Measurements from ENCODE around the gene EFCAB12.
A peak's percentile ranks its signal among the peaks of the same experiment; 100 is the strongest.

Gene EFCAB12

DNA sequence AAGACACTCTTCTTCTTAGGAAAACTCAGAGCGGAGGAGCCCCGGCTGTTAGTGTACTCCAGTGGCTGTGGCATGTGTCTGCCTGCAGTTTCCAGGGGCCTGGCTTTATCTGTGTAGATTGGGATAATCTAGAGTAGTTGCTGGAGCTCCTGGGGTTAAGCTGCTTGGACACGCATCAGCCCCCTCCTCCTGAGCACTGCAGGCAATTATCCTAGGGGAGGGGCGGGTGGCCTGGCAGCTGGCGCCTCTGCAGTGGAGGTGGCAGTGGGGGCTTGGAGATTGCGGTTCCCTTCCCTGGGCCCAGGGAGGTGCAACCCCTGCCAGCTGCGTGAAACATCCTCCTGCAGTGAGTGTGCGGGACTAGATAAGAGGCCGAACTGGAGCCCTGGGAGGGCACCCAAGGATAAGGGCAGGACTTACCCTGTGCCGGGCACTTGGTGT lies 68.2 kb downstream of the EFCAB12 start:
- no peak for DNase-seq (ENCODE audit: low read depth)
- no peak overlapping the region for H3K4me3 ChIP-seq (ENCODE audit: low read length)
- TF ChIP-seq, protein P1, sequence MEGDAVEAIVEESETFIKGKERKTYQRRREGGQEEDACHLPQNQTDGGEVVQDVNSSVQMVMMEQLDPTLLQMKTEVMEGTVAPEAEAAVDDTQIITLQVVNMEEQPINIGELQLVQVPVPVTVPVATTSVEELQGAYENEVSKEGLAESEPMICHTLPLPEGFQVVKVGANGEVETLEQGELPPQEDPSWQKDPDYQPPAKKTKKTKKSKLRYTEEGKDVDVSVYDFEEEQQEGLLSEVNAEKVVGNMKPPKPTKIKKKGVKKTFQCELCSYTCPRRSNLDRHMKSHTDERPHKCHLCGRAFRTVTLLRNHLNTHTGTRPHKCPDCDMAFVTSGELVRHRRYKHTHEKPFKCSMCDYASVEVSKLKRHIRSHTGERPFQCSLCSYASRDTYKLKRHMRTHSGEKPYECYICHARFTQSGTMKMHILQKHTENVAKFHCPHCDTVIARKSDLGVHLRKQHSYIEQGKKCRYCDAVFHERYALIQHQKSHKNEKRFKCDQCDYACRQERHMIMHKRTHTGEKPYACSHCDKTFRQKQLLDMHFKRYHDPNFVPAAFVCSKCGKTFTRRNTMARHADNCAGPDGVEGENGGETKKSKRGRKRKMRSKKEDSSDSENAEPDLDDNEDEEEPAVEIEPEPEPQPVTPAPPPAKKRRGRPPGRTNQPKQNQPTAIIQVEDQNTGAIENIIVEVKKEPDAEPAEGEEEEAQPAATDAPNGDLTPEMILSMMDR (IDR thresholded peaks at IDR 0.05; ENCODE audit: insufficient read depth, low read depth, low read length, missing control alignments): no peak

DNA sequence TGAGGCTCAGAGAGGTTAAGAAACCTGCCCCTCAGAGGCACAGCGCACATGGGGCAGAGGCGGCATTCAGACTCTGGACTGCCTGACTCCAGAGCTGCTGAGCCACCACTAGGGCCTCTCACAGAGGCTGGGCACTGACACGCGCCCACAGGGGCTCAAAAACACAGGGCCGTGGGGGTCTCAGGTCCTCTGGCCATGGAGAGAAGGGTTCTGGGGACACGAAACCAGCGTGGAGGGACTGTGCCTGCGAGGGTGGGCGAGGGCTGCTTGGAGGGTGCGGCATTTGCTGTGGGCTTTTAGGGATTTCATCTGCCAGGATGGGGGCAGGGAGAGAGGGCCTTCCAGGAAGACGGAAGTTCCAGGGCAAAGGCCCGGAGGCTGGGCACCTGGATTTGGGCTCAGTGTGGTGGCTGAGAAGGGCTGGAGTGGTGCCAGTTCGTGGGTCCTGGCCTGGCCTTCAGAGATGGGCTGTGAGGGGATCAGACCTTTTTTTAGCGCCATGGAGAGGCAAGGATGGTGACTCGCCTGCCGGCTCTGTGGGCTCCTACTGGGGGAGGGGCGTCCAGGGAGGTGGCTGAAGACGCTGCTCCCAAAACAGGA lies 69.6 kb downstream of the EFCAB12 start:
- H3K4me3 ChIP-seq (ENCODE audit: low read length): no peak overlapping the region
- TF ChIP-seq, protein P1 (IDR thresholded peaks at IDR 0.05; ENCODE audit: insufficient read depth, low read depth, low read length, missing control alignments): no peak
- DNase-seq (ENCODE audit: low read depth): no peak

GRCh38 chr3:129358177-129358771 lies 70.2 kb downstream of the EFCAB12 start:
- no peak overlapping the region for H3K4me3 ChIP-seq (ENCODE audit: low read length)
- TF ChIP-seq, protein P1 (IDR thresholded peaks at IDR 0.05; ENCODE audit: insufficient read depth, low read depth, low read length, missing control alignments): no peak
- peak; percentile 39 for DNase-seq (ENCODE audit: low read depth)

- no peak for DNase-seq (ENCODE audit: low read depth)
- no peak overlapping the region for H3K4me3 ChIP-seq (ENCODE audit: low read length)
- TF ChIP-seq, protein P1 (IDR thresholded peaks at IDR 0.05; ENCODE audit: insufficient read depth, low read depth, low read length, missing control alignments): no peak
Measured at GRCh38 chr3:129357616-129358015, 70.8 kb downstream of the EFCAB12 start.

- TF ChIP-seq, protein P1 (IDR thresholded peaks at IDR 0.05; ENCODE audit: insufficient read depth, low read depth, low read length, missing control alignments): no peak
- no peak for DNase-seq (ENCODE audit: low read depth)
- no peak overlapping the region for H3K4me3 ChIP-seq (ENCODE audit: low read length)
Measured at GRCh38 chr3:129356756-129357425, 71.5 kb downstream of the EFCAB12 start.

DNA sequence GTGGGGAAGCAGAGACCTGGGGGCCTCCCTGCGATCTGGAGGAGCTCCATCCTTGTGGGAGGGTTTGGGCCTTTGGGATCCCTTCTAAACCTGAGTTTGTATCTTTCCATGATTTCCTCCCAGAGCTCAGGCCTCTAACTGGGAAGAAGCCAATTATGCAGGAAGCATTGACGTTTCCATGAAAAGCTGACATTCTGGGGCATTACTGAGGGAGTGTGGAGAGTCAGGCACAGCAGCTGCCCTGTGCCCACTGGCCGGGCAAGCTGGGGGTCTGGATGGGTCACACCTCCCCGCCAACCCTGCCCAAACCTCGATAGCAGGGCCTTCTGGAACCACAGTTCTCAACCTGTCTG lies 74.9 kb downstream of the EFCAB12 start:
- H3K4me3 ChIP-seq (ENCODE audit: low read length): no peak overlapping the region
- TF ChIP-seq, protein P1 (IDR thresholded peaks at IDR 0.05; ENCODE audit: insufficient read depth, low read depth, low read length, missing control alignments): no peak

More for the DNA sequence above, 74.9 kb downstream of the EFCAB12 start:
- no peak for DNase-seq (ENCODE audit: low read depth)

Measured in epithelial cell of esophagus (primary cell).